Testis (tissue), 2 donors: ENCODE data around the gene SARS1.

Experiments
- POLR2A ChIP-seq: fragments of 450-650 bp; IDR thresholded peaks from one replicate; pipeline ENCODE4 v1.6.1; 2017; ENCODE audit warnings: antibody characterized with exemption, mild to moderate bottlenecking, moderate library complexity
- TF ChIP-seq, protein P1 (sequence below), 3 experiments: fragments of 450-650 bp in 2 of 3; fragments of 200-600 bp in 1 of 3; sonication (generic) in 1 of 3; IDR thresholded peaks; one replicate each; pipeline ENCODE4 v1.5.1; 2016 to 2019; ENCODE audit warnings: antibody characterized with exemption in 3 of 3, mild to moderate bottlenecking in 2 of 3, moderate library complexity in 1 of 3

GRCh38 chr1:109208836-109209463, 4.8 kb upstream of the SARS1 start:
- TF ChIP-seq, protein P1, sequence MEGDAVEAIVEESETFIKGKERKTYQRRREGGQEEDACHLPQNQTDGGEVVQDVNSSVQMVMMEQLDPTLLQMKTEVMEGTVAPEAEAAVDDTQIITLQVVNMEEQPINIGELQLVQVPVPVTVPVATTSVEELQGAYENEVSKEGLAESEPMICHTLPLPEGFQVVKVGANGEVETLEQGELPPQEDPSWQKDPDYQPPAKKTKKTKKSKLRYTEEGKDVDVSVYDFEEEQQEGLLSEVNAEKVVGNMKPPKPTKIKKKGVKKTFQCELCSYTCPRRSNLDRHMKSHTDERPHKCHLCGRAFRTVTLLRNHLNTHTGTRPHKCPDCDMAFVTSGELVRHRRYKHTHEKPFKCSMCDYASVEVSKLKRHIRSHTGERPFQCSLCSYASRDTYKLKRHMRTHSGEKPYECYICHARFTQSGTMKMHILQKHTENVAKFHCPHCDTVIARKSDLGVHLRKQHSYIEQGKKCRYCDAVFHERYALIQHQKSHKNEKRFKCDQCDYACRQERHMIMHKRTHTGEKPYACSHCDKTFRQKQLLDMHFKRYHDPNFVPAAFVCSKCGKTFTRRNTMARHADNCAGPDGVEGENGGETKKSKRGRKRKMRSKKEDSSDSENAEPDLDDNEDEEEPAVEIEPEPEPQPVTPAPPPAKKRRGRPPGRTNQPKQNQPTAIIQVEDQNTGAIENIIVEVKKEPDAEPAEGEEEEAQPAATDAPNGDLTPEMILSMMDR (IDR thresholded peaks at IDR 0.05), result no peak
- TF ChIP-seq POLR2A, result no peak
